ENCODE results near the gene SMIM41. TPM values are rescaled to one million over a fixed set of nuclear protein-coding genes. Genes with fewer than 3 reads are reported as not detected.

SMIM41 gene
- total RNA-seq, 2 donors from 2014 or later = not detected

- H3K27ac Mint-ChIP-seq = no peak overlapping the region
- no peaks in the 10 kb centered on the region for H3K27me3 Mint-ChIP-seq (ENCODE audit: low read depth)
- H3K9me3 Mint-ChIP-seq = no peaks in the 10 kb centered on the region
- no peak overlapping the region for H3K4me3 Mint-ChIP-seq
- peaks cover 8% of the 10 kb centered on the region for H3K4me1 Mint-ChIP-seq (ENCODE audit: low read depth)
- ATAC-seq (replicated peaks in 1 of 2) (no peak), DNase-seq (no peak)
- H3K36me3 Mint-ChIP-seq (ENCODE audit: insufficient read depth in 2 of 2) = no peaks in the 10 kb centered on the region
Observed at GRCh38 chr12:52149182-52149641, 69.7 kb downstream of the SMIM41 start.

GRCh38 chr12:52149651-52150241 lies 70.2 kb downstream of the SMIM41 start:
- no peaks in the 10 kb centered on the region for H3K27me3 Mint-ChIP-seq (ENCODE audit: low read depth)
- no peak overlapping the region for H3K27ac Mint-ChIP-seq
- DNase-seq (no peak), ATAC-seq (replicated peaks in 1 of 2) (no peak)
- no peak overlapping the region for H3K4me3 Mint-ChIP-seq
- H3K9me3 Mint-ChIP-seq = no peaks in the 10 kb centered on the region
- H3K36me3 Mint-ChIP-seq (ENCODE audit: insufficient read depth in 2 of 2) = no peaks in the 10 kb centered on the region
- peaks cover 8% of the 10 kb centered on the region for H3K4me1 Mint-ChIP-seq (ENCODE audit: low read depth)

- DNase-seq (no peak), ATAC-seq (replicated peaks in 1 of 2) (no peak)
- Mint-ChIP-seq H3K4me1 (ENCODE audit: low read depth) (peaks cover 17% of the 10 kb centered on the region), H3K4me3 (peak overlapping the region in 1 of 2 donors; percentile 62), H3K27ac (no peak overlapping the region), H3K9me3 (no peaks in the 10 kb centered on the region), H3K27me3 (ENCODE audit: low read depth) (no peaks in the 10 kb centered on the region), H3K36me3 (ENCODE audit: insufficient read depth in 2 of 2) (no peaks in the 10 kb centered on the region)
Observed at GRCh38 chr12:52151153-52151836, 71.8 kb downstream of the SMIM41 start.

- H3K9me3 Mint-ChIP-seq = no peaks in the 10 kb centered on the region
- peaks cover 20% of the 10 kb centered on the region for H3K4me1 Mint-ChIP-seq (ENCODE audit: low read depth)
- no peak overlapping the region for H3K27ac Mint-ChIP-seq
- DNase-seq (peak; percentile 73 to 82), ATAC-seq (replicated peaks in 1 of 2) (peak; percentile 86 to 88)
- no peaks in the 10 kb centered on the region for H3K36me3 Mint-ChIP-seq (ENCODE audit: insufficient read depth in 2 of 2)
- H3K4me3 Mint-ChIP-seq = peak overlapping the region; percentile 36 to 62
- no peaks in the 10 kb centered on the region for H3K27me3 Mint-ChIP-seq (ENCODE audit: low read depth)
Observed at GRCh38 chr12:52151837-52152783, 72.6 kb downstream of the SMIM41 start.

- Mint-ChIP-seq H3K27me3 (ENCODE audit: low read depth) (no peaks in the 10 kb centered on the region), H3K9me3 (no peaks in the 10 kb centered on the region), H3K36me3 (ENCODE audit: insufficient read depth in 2 of 2) (no peaks in the 10 kb centered on the region), H3K4me3 (peak overlapping the region; percentile 31 to 36), H3K27ac (no peak overlapping the region), H3K4me1 (ENCODE audit: low read depth) (peaks cover 20% of the 10 kb centered on the region)
- DNase-seq = no peak
- no peak for ATAC-seq (replicated peaks in 1 of 2)
Observed at GRCh38 chr12:52152905-52153317, 73.4 kb downstream of the SMIM41 start.

- H3K9me3 Mint-ChIP-seq = no peaks in the 10 kb centered on the region
- no peak overlapping the region for H3K4me3 Mint-ChIP-seq
- H3K27ac Mint-ChIP-seq = no peak overlapping the region
- H3K27me3 Mint-ChIP-seq (ENCODE audit: low read depth) = no peaks in the 10 kb centered on the region
- no peak for DNase-seq
- H3K4me1 Mint-ChIP-seq (ENCODE audit: low read depth) = peaks cover 20% of the 10 kb centered on the region
- H3K36me3 Mint-ChIP-seq (ENCODE audit: insufficient read depth in 2 of 2) = no peaks in the 10 kb centered on the region
- ATAC-seq (replicated peaks in 1 of 2) = no peak
Observed at GRCh38 chr12:52155048-52155868, 75.8 kb downstream of the SMIM41 start.

- DNase-seq (no peak), ATAC-seq (replicated peaks in 1 of 2) (no peak)
- Mint-ChIP-seq H3K36me3 (ENCODE audit: insufficient read depth in 2 of 2) (no peaks in the 10 kb centered on the region), H3K9me3 (no peaks in the 10 kb centered on the region), H3K4me1 (ENCODE audit: low read depth) (peaks cover 20% of the 10 kb centered on the region), H3K27me3 (ENCODE audit: low read depth) (no peaks in the 10 kb centered on the region), H3K27ac (no peak overlapping the region), H3K4me3 (no peak overlapping the region)
Observed at GRCh38 chr12:52156311-52156710, 76.8 kb downstream of the SMIM41 start.

- Mint-ChIP-seq H3K9me3 (no peaks in the 10 kb centered on the region), H3K27ac (no peak overlapping the region)
Observed at GRCh38 chr12:52156757-52157565, 77.5 kb downstream of the SMIM41 start.

GRCh38 chr12:52157566-52158150 lies 78.2 kb downstream of the SMIM41 start:
- no peaks in the 10 kb centered on the region for H3K36me3 Mint-ChIP-seq (ENCODE audit: insufficient read depth in 2 of 2)

More at GRCh38 chr12:52156757-52157565, 77.5 kb downstream of the SMIM41 start:
- ATAC-seq (replicated peaks in 1 of 2) = peak; percentile 55 to 64
- Mint-ChIP-seq H3K36me3 (ENCODE audit: insufficient read depth in 2 of 2) (no peaks in the 10 kb centered on the region), H3K27me3 (ENCODE audit: low read depth) (no peaks in the 10 kb centered on the region), H3K4me3 (no peak overlapping the region), H3K4me1 (ENCODE audit: low read depth) (peaks cover 20% of the 10 kb centered on the region)
- peak; percentile 73 to 81 for DNase-seq

More at GRCh38 chr12:52157566-52158150, 78.2 kb downstream of the SMIM41 start:
- Mint-ChIP-seq H3K27me3 (ENCODE audit: low read depth) (no peaks in the 10 kb centered on the region), H3K9me3 (no peaks in the 10 kb centered on the region), H3K4me1 (ENCODE audit: low read depth) (peaks cover 25% of the 10 kb centered on the region), H3K4me3 (no peak overlapping the region), H3K27ac (no peak overlapping the region)
- DNase-seq = no peak
- no peak for ATAC-seq (replicated peaks in 1 of 2)
